Stimulated activated CD8-positive, alpha-beta memory T cell treated with anti-CD3 and anti-CD28 coated beads, Interleukin-15, amount 100 ng/mL, for 1 hour (primary cell): ENCODE results near the gene PTPRM.

Experiments used
- DNase-seq: peaks from one replicate; pipeline ENCODE4 v3.0.0-alpha.2; 2020; ENCODE audit warnings: low read depth

Gene PTPRM

GRCh38 chr18:8397034-8397433 lies 829.9 kb downstream of the PTPRM start:
- no peak for DNase-seq

GRCh38 chr18:8399138-8399537 lies 832.0 kb downstream of the PTPRM start:
- no peak for DNase-seq

- DNase-seq, result no peak
These were observed 833.2 kb downstream of the PTPRM start for GRCh38 chr18:8400193-8400752.

GRCh38 chr18:8400825-8401224 lies 833.7 kb downstream of the PTPRM start:
- no peak for DNase-seq

GRCh38 chr18:8401606-8402005 lies 834.5 kb downstream of the PTPRM start:
- DNase-seq, result no peak

GRCh38 chr18:8402237-8402636 lies 835.1 kb downstream of the PTPRM start:
- no peak for DNase-seq

- DNase-seq, result no peak
These were observed 836.6 kb downstream of the PTPRM start for GRCh38 chr18:8403713-8404112.

GRCh38 chr18:8406186-8406867 lies 839.2 kb downstream of the PTPRM start:
- no peak for DNase-seq

- DNase-seq, result no peak
These were observed 839.7 kb downstream of the PTPRM start for GRCh38 chr18:8406868-8407250.

- no peak for DNase-seq
These were observed 842.0 kb downstream of the PTPRM start for GRCh38 chr18:8409151-8409550.

- DNase-seq, result no peak
These were observed 844.4 kb downstream of the PTPRM start for GRCh38 chr18:8411492-8411891.

- no peak for DNase-seq
These were observed 845.0 kb downstream of the PTPRM start for GRCh38 chr18:8412117-8412516.

- DNase-seq, result no peak
These were observed 846.1 kb downstream of the PTPRM start for GRCh38 chr18:8413189-8413588.

GRCh38 chr18:8413751-8414150 lies 846.6 kb downstream of the PTPRM start:
- no peak for DNase-seq

- DNase-seq, result no peak
These were observed 849.3 kb downstream of the PTPRM start for GRCh38 chr18:8416212-8417019.

- DNase-seq, result no peak
These were observed 855.3 kb downstream of the PTPRM start for GRCh38 chr18:8422391-8422790.

GRCh38 chr18:8423051-8423557 lies 856.0 kb downstream of the PTPRM start:
- DNase-seq, result no peak

- no peak for DNase-seq
These were observed 857.4 kb downstream of the PTPRM start for GRCh38 chr18:8424481-8424880.

GRCh38 chr18:8424917-8425725 lies 858.0 kb downstream of the PTPRM start:
- no peak for DNase-seq

- DNase-seq, result no peak
These were observed 859.3 kb downstream of the PTPRM start for GRCh38 chr18:8426401-8426800.

- no peak for DNase-seq
These were observed 860.2 kb downstream of the PTPRM start for GRCh38 chr18:8427339-8427738.

GRCh38 chr18:8428951-8429350 lies 861.8 kb downstream of the PTPRM start:
- no peak for DNase-seq
